Stimulated activated CD4-positive, alpha-beta T cell treated with anti-CD3 and anti-CD28 coated beads, Interleukin-4, amount 100 ng/mL, for 1 hour (primary cell): ENCODE data around the gene GPRC5C.

ENCODE experiments used
- DNase-seq: peaks from one replicate; pipeline ENCODE4 v3.0.0-alpha.2; 2020

Gene GPRC5C

GRCh38 chr17:74435775-74436359 lies 4.0 kb downstream of the GPRC5C start:
- DNase-seq = no peak

- no peak for DNase-seq
These were observed 5.8 kb downstream of the GPRC5C start for GRCh38 chr17:74437702-74438101.

GRCh38 chr17:74439691-74440567 lies 8.0 kb downstream of the GPRC5C start:
- DNase-seq = no peak

- DNase-seq = no peak
These were observed 9.6 kb downstream of the GPRC5C start for GRCh38 chr17:74441537-74441936.

GRCh38 chr17:74442291-74442669 lies 10.4 kb downstream of the GPRC5C start:
- no peak for DNase-seq

- no peak for DNase-seq
These were observed 11.0 kb downstream of the GPRC5C start for GRCh38 chr17:74442670-74443515.

- no peak for DNase-seq
These were observed 11.8 kb downstream of the GPRC5C start for GRCh38 chr17:74443516-74444296.

GRCh38 chr17:74444406-74444805 lies 12.5 kb downstream of the GPRC5C start:
- DNase-seq = no peak

GRCh38 chr17:74445158-74445557 lies 13.3 kb downstream of the GPRC5C start:
- no peak for DNase-seq

GRCh38 chr17:74446551-74447500 lies 14.9 kb downstream of the GPRC5C start:
- no peak for DNase-seq

GRCh38 chr17:74447628-74448159 lies 15.8 kb downstream of the GPRC5C start:
- no peak for DNase-seq

- no peak for DNase-seq
These were observed 16.9 kb downstream of the GPRC5C start for GRCh38 chr17:74448756-74449155.

GRCh38 chr17:74449306-74449705 lies 17.4 kb downstream of the GPRC5C start:
- no peak for DNase-seq

- no peak for DNase-seq
These were observed 17.9 kb downstream of the GPRC5C start for GRCh38 chr17:74449773-74450172.

- DNase-seq = no peak
These were observed 18.3 kb downstream of the GPRC5C start for GRCh38 chr17:74450231-74450630.

GRCh38 chr17:74450925-74451403 lies 19.1 kb downstream of the GPRC5C start:
- DNase-seq = no peak

- no peak for DNase-seq
These were observed 19.7 kb downstream of the GPRC5C start for GRCh38 chr17:74451557-74451956.

- no peak for DNase-seq
These were observed 20.3 kb downstream of the GPRC5C start for GRCh38 chr17:74452033-74452840.

- DNase-seq = no peak
These were observed 21.2 kb downstream of the GPRC5C start for GRCh38 chr17:74452841-74453661.
